CD4-positive, alpha-beta memory T cell (primary cell): ENCODE measurements around the gene FIGNL1. TPM values are rescaled to one million over a fixed set of nuclear protein-coding genes. Genes with fewer than 3 reads are reported as not detected.

Experiments
- CTCF ChIA-PET: fragments of 350-600 bp; sonication (Branson Sonifier 250); formaldehyde crosslinking; loops from one replicate; lab custom pipeline; 2021; ENCODE audit warnings: inconsistent platforms; ENCODE audit not compliant: partially characterized antibody; lab: Charles Lee
- POLR2A ChIA-PET: fragments of 350-600 bp; sonication (Branson Sonifier 250); formaldehyde crosslinking; loops from one replicate; lab custom pipeline; 2021; ENCODE audit not compliant: partially characterized antibody; lab: Charles Lee
- DNase-seq, 5 donors: peaks; one replicate each; pipeline versions ENCODE4 v3.0.0 to v3.0.0-alpha.2; 2020 to 2022; ENCODE audit warnings: mixed read lengths in 1 of 5
- H3K27ac ChIP-seq: one replicate; pipeline ENCODE4 v1.7.0; 2013; ENCODE audit warnings: low read depth, low read length
- H3K27me3 ChIP-seq: 2 replicates; pipeline ENCODE4 v1.7.0; 2013; ENCODE audit warnings: mild to moderate bottlenecking, low read length, moderate library complexity; ENCODE audit not compliant: insufficient read depth
- H3K36me3 ChIP-seq: 2 replicates; pipeline ENCODE4 v1.7.0; 2013; ENCODE audit warnings: mild to moderate bottlenecking, low read length, moderate library complexity; ENCODE audit not compliant: insufficient read depth
- H3K4me1 ChIP-seq: 2 replicates; pipeline ENCODE4 v1.7.0; 2013; ENCODE audit warnings: mild to moderate bottlenecking, low read length, moderate library complexity; ENCODE audit not compliant: insufficient read depth
- H3K4me3 ChIP-seq, 2 donors: one replicate each; pipeline ENCODE4 v1.7.0; 2013; ENCODE audit warnings: low read length in 2 of 2, mild to moderate bottlenecking in 1 of 2
- H3K9me3 ChIP-seq, 2 donors: one replicate each; pipeline ENCODE4 v1.7.0; 2013; ENCODE audit warnings: low read length in 2 of 2, control low read depth in 1 of 2; ENCODE audit not compliant: control insufficient read depth in 1 of 2
- H3K27ac Mint-ChIP-seq, 7 donors: one replicate each; pipeline ENCODE4 v1.8.0; 2020 to 2021; ENCODE audit warnings: mixed read lengths in 7 of 7, mild to moderate bottlenecking in 6 of 7, inconsistent platforms in 3 of 7, moderate library complexity in 3 of 7
- H3K27me3 Mint-ChIP-seq, 2 donors: one replicate each; pipeline ENCODE4 v1.8.0; 2020 to 2021; ENCODE audit warnings: mixed read lengths in 2 of 2
- H3K36me3 Mint-ChIP-seq, 2 donors: one replicate each; pipeline ENCODE4 v1.8.0; 2020 to 2021; ENCODE audit warnings: mixed read lengths in 2 of 2, inconsistent platforms in 1 of 2, mild to moderate bottlenecking in 1 of 2
- H3K4me1 Mint-ChIP-seq, 4 donors: one replicate each; pipeline ENCODE4 v1.8.0; 2020 to 2021; ENCODE audit warnings: mixed read lengths in 4 of 4, mild to moderate bottlenecking in 1 of 4
- H3K4me3 Mint-ChIP-seq, 8 donors: one replicate each; pipeline ENCODE4 v1.8.0; 2020 to 2021; ENCODE audit warnings: mixed read lengths in 8 of 8, mild to moderate bottlenecking in 7 of 8, moderate library complexity in 6 of 8, inconsistent platforms in 3 of 8
- H3K9me3 Mint-ChIP-seq, 8 donors: one replicate each; pipeline ENCODE4 v1.8.0; 2020 to 2021; ENCODE audit warnings: mixed read lengths in 8 of 8, mild to moderate bottlenecking in 5 of 8, inconsistent platforms in 3 of 8, moderate library complexity in 1 of 8
- intact Hi-C: fragments of 100-400 bp; cut with micrococcal nuclease; formaldehyde crosslinking; loops from one replicate; pipeline ENCODE4 v1.15.1; 2023
- polyA plus RNA-seq, 2 donors: library from polyadenylated mRNA; unstranded; fragments of 300-500 nt; fragmentation: Illumina TruSeq; gene quantifications; one replicate each; pipeline ENCODE4 v1.2.3, GENCODE V29; 2021
- total RNA-seq, 2 experiments: library from RNA; stranded (reverse); gene quantifications; one replicate each; pipeline ENCODE4 v1.2.3, GENCODE V29; 2021

Gene FIGNL1
- total and polyA plus RNA-seq, 4 experiments from 2014 or later: 4.8 to 17.1 (median 14.2) TPM

DNA sequence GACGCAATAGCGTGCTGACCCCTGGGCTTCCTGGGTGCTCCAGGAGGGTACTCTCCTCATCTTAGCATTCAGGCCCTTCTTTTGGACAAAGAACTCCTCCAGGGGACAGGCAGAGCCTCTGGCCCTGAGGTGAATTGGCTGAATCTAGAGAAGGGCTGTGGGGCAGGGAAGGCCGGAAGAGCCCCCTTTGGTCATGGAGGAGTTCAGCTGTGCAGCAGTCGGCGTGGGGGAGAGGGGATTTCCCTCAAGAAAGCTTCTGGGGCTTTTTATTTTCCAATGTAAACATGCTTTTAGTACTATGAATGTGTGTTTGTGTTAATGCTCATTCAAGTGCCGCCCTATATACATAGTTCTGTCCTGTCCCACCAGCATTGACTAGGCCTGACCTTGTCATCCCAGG, 38.8 kb downstream of the FIGNL1 start:
- H3K4me3 Mint-ChIP-seq: no peak overlapping the region
- CTCF ChIA-PET: interaction anchor here (1.8 to 12.7 kb wide), 2 partner anchors 207 to 268 kb away, joined by 6 to 205 read pairs; no protein-coding TSS in a partner anchor
- peaks cover 12% of the 10 kb centered on the region for H3K4me1 ChIP-seq
- DNase-seq: no peak
- peaks cover 0 to 6% (median 0%) of the 10 kb centered on the region in 8 donors for H3K9me3 Mint-ChIP-seq
- no peaks in the 10 kb centered on the region for H3K27me3 ChIP-seq
- H3K36me3 Mint-ChIP-seq: peaks cover 0 to 3% of the 10 kb centered on the region in 2 donors
- intact Hi-C loops: no loop called here
- H3K27me3 Mint-ChIP-seq: no peaks in the 10 kb centered on the region
- H3K4me1 Mint-ChIP-seq: peaks cover 23 to 50% (median 36%) of the 10 kb centered on the region in 4 donors
- H3K27ac Mint-ChIP-seq: peak overlapping the region in 3 of 7 donors; percentile 66 to 88 (median 73)
- no peaks in the 10 kb centered on the region for H3K9me3 ChIP-seq
- no peaks in the 10 kb centered on the region for H3K36me3 ChIP-seq
- no peak overlapping the region for H3K4me3 ChIP-seq
- POLR2A ChIA-PET: interaction anchor here (1.1 kb wide), 1 partner anchor 13 kb away, joined by 3 read pairs; no protein-coding TSS in a partner anchor
- no peak overlapping the region for H3K27ac ChIP-seq

DNA sequence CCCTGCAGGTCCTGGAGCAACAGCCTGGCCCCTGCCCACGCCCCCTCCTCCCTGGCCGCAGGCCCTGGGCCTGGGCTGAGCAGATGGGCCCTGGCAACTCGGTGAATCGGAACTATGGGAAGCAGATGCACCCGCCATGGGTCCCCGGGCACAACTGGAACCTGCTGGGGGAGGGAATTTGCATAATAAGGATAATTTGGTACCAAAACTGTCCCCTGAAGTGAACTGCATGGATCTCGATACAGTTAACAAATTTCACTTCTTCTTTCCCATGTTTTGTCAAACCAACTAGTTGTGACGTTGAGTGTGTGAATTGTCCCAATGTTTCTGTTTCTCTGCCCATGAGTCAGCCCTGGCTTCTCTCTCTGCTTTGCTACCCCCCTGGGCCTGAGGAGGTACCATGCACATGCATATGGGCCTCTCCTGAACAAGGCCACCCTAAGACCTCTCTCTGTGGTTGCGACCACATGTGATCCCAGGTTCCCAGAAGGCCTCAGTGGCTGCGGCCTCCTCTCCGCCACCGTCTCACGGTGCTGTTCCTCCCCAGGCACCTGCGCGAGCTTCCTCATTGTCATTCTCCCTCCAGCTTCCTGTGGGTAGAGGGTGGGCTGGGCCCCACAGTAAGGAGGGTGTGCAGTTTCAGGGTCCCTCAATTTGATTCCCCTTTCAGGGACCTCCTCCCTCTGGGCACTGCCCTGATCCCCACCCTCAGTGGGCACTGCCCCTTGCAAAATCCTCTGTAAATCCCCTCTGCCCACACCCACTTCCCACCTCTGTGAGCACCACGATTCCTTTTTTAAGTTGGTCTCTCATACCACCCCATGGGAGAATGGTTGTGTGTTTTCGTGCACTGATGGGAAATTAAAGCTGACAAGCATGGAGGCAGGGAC, 40.0 kb downstream of the FIGNL1 start:
- Histone ChIP-seq H3K9me3 (no peaks in the 10 kb centered on the region), H3K4me3 (no peak overlapping the region), H3K4me1 (peaks cover 10% of the 10 kb centered on the region), H3K27me3 (no peaks in the 10 kb centered on the region), H3K27ac (no peak overlapping the region), H3K36me3 (no peaks in the 10 kb centered on the region)
- Mint-ChIP-seq H3K4me1 (peaks cover 24 to 53% (median 37%) of the 10 kb centered on the region in 4 donors), H3K9me3 (peaks cover 0 to 9% (median 0%) of the 10 kb centered on the region in 8 donors), H3K27me3 (no peaks in the 10 kb centered on the region), H3K36me3 (peaks cover 7 to 8% of the 10 kb centered on the region in 2 donors), H3K27ac (peak overlapping the region in 5 of 7 donors; percentile 22 to 68 (median 62)), H3K4me3 (peak overlapping the region in 1 of 8 donors; percentile 21)
- CTCF ChIA-PET: interaction anchor here (1.8 to 12.7 kb wide), 2 partner anchors 205 to 267 kb away, joined by 6 to 205 read pairs; no protein-coding TSS in a partner anchor
- POLR2A ChIA-PET: interaction anchor here (1.1 kb wide), 1 partner anchor 14 kb away, joined by 3 read pairs; no protein-coding TSS in a partner anchor
- no peak for DNase-seq
- intact Hi-C loops: no loop called here

GRCh38 chr7:50406935-50407334, 43.2 kb downstream of the FIGNL1 start:
- Mint-ChIP-seq H3K4me1 (peaks cover 33 to 82% (median 54%) of the 10 kb centered on the region in 4 donors), H3K27ac (peak overlapping the region; percentile 5 to 85 (median 66)), H3K4me3 (peak overlapping the region in 1 of 8 donors; percentile 44), H3K36me3 (peaks cover 31 to 35% of the 10 kb centered on the region in 2 donors), H3K9me3 (peaks cover 0 to 9% (median 0%) of the 10 kb centered on the region in 8 donors), H3K27me3 (no peaks in the 10 kb centered on the region)
- no peak for DNase-seq
- Histone ChIP-seq H3K4me1 (peaks cover 29% of the 10 kb centered on the region), H3K36me3 (peaks cover 18% of the 10 kb centered on the region), H3K9me3 (no peaks in the 10 kb centered on the region), H3K27ac (no peak overlapping the region), H3K27me3 (no peaks in the 10 kb centered on the region), H3K4me3 (no peak overlapping the region)
- CTCF ChIA-PET: interaction anchor here (1.0 to 6.0 kb wide), 3 partner anchors 8 to 14 kb away, joined by 3 to 38 read pairs (median 6); no protein-coding TSS in a partner anchor
- intact Hi-C loops: no loop called here
- POLR2A ChIA-PET: interaction anchor here (0.5 to 3.2 kb wide), 6 partner anchors 9 to 180 kb away, joined by 3 to 14 read pairs (median 4); no protein-coding TSS in a partner anchor

GRCh38 chr7:50405221-50405620, 44.9 kb downstream of the FIGNL1 start:
- no peak for DNase-seq
- intact Hi-C loops: no loop called here
- no peaks in the 10 kb centered on the region for H3K27me3 ChIP-seq
- H3K27ac ChIP-seq: no peak overlapping the region
- H3K4me1 Mint-ChIP-seq: peaks cover 38 to 92% (median 58%) of the 10 kb centered on the region in 4 donors
- H3K27me3 Mint-ChIP-seq: no peaks in the 10 kb centered on the region
- H3K36me3 ChIP-seq: peaks cover 35% of the 10 kb centered on the region
- no peak overlapping the region for H3K4me3 ChIP-seq
- no peaks in the 10 kb centered on the region for H3K9me3 ChIP-seq
- H3K4me3 Mint-ChIP-seq: no peak overlapping the region
- peak overlapping the region; percentile 59 to 93 (median 82) for H3K27ac Mint-ChIP-seq
- ChIA-PET POLR2A (interaction anchor here (0.8 to 3.2 kb wide), 8 partner anchors 8 to 198 kb away, joined by 3 to 14 read pairs (median 4); no protein-coding TSS in a partner anchor), CTCF (interaction anchor here (6.0 kb wide), 1 partner anchor 12 kb away, joined by 38 read pairs; no protein-coding TSS in a partner anchor)
- peaks cover 43 to 52% of the 10 kb centered on the region in 2 donors for H3K36me3 Mint-ChIP-seq
- H3K9me3 Mint-ChIP-seq: peaks cover 0 to 15% (median 0%) of the 10 kb centered on the region in 8 donors
- H3K4me1 ChIP-seq: peaks cover 37% of the 10 kb centered on the region

GRCh38 chr7:50404392-50404791, 45.8 kb downstream of the FIGNL1 start:
- Mint-ChIP-seq H3K36me3 (peaks cover 49 to 58% of the 10 kb centered on the region in 2 donors), H3K4me1 (peaks cover 37 to 88% (median 57%) of the 10 kb centered on the region in 4 donors), H3K27me3 (no peaks in the 10 kb centered on the region), H3K9me3 (peaks cover 0 to 15% (median 0%) of the 10 kb centered on the region in 8 donors), H3K4me3 (no peak overlapping the region), H3K27ac (peak overlapping the region in 6 of 7 donors; percentile 5 to 83 (median 44))
- Histone ChIP-seq H3K27ac (no peak overlapping the region), H3K4me3 (no peak overlapping the region), H3K9me3 (no peaks in the 10 kb centered on the region), H3K36me3 (peaks cover 43% of the 10 kb centered on the region), H3K27me3 (no peaks in the 10 kb centered on the region), H3K4me1 (peaks cover 37% of the 10 kb centered on the region)
- ChIA-PET POLR2A (interaction anchor here (1.0 to 1.8 kb wide), 4 partner anchors 32 to 92 kb away, joined by 3 to 4 read pairs (median 4); no protein-coding TSS in a partner anchor), CTCF (interaction anchor here (1.4 to 6.0 kb wide), 2 partner anchors 13 to 199 kb away, joined by 4 to 38 read pairs; no protein-coding TSS in a partner anchor)
- DNase-seq: no peak
- intact Hi-C loops: no loop called here

DNA sequence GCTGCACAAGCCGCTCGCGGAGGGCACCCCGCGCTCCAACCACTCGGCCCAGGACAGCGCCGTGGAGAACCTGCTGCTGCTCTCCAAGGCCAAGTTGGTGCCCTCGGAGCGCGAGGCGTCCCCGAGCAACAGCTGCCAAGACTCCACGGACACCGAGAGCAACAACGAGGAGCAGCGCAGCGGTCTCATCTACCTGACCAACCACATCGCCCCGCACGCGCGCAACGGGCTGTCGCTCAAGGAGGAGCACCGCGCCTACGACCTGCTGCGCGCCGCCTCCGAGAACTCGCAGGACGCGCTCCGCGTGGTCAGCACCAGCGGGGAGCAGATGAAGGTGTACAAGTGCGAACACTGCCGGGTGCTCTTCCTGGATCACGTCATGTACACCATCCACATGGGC, 50.0 kb downstream of the FIGNL1 start:
- POLR2A ChIA-PET: no interaction called here
- H3K36me3 Mint-ChIP-seq: peaks cover 70 to 85% of the 10 kb centered on the region in 2 donors
- no peak overlapping the region for H3K4me3 Mint-ChIP-seq
- CTCF ChIA-PET: no interaction called here
- Histone ChIP-seq H3K27ac (no peak overlapping the region), H3K4me3 (no peak overlapping the region), H3K27me3 (no peaks in the 10 kb centered on the region), H3K4me1 (peaks cover 63% of the 10 kb centered on the region), H3K9me3 (no peaks in the 10 kb centered on the region), H3K36me3 (peaks cover 59% of the 10 kb centered on the region)
- H3K27me3 Mint-ChIP-seq: no peaks in the 10 kb centered on the region
- H3K4me1 Mint-ChIP-seq: peaks cover 44 to 79% (median 57%) of the 10 kb centered on the region in 4 donors
- intact Hi-C loops: no loop called here
- H3K9me3 Mint-ChIP-seq: peaks cover 0 to 8% (median 0%) of the 10 kb centered on the region in 8 donors
- peak overlapping the region in 2 of 7 donors; percentile 51 to 83 for H3K27ac Mint-ChIP-seq
- DNase-seq: no peak
